Stromal cell of bone marrow (primary cell): Measurements from ENCODE around the gene IFNAR1.
"Not testable (repeated sequence)": the region's sequence is repeated elsewhere in the genome, so short reads cannot be mapped to it uniquely, and the experiment has no call there.

Experiments used
- DNase-seq: peaks from one replicate; pipeline ENCODE4 v3.0.0-alpha.2; 2012; ENCODE audit warnings: low read depth

IFNAR1 gene

DNA sequence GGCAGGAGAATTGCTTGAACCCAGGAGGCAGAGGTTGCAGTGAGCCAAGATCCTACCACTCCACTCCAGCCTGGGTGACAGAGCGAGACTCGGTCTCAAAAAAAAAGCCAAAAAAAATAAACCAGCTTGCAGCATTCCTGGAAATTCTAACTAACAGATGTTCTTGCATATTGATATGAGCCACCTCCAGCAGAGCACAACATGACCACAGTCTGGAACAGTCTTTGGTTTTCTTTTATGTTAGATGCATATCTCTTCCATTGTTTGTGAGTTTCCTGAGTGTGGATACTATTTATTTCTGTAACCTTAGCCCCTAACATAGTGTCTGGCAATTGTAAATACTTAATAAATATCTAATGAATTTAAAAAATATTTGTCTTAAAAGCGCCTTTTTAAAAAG, 23.9 kb downstream of the IFNAR1 start:
- no peak for DNase-seq

DNA sequence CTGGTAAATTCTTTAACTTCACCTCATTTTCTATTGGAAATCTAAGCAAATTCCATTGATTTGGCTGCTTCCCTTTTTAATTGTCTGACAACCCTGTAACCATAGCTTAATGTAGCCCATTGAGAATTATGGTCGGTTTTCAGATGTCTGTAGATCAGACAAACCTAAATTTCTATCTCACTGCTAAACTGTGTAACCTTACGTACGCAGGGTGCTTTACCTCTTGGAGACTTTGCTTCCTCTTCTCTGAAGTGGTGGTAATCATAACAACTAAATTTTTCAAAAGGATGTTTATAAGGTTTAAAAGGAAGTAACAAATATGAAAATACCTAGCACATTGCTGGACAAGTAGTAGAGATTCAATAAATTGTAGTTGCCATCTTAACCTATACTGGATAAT, 25.9 kb downstream of the IFNAR1 start:
- no peak for DNase-seq

DNA sequence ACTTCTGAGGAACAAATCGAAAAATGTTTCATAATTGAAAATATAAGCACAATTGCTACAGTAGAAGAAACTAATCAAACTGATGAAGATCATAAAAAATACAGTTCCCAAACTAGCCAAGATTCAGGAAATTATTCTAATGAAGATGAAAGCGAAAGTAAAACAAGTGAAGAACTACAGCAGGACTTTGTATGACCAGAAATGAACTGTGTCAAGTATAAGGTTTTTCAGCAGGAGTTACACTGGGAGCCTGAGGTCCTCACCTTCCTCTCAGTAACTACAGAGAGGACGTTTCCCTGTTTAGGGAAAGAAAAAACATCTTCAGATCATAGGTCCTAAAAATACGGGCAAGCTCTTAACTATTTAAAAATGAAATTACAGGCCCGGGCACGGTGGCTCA, 30.6 kb downstream of the IFNAR1 start:
- DNase-seq = no peak

DNA sequence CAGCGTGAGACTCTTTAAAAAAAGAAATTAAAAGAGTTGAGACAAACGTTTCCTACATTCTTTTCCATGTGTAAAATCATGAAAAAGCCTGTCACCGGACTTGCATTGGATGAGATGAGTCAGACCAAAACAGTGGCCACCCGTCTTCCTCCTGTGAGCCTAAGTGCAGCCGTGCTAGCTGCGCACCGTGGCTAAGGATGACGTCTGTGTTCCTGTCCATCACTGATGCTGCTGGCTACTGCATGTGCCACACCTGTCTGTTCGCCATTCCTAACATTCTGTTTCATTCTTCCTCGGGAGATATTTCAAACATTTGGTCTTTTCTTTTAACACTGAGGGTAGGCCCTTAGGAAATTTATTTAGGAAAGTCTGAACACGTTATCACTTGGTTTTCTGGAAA, 31.2 kb downstream of the IFNAR1 start:
- DNase-seq = no peak

DNA sequence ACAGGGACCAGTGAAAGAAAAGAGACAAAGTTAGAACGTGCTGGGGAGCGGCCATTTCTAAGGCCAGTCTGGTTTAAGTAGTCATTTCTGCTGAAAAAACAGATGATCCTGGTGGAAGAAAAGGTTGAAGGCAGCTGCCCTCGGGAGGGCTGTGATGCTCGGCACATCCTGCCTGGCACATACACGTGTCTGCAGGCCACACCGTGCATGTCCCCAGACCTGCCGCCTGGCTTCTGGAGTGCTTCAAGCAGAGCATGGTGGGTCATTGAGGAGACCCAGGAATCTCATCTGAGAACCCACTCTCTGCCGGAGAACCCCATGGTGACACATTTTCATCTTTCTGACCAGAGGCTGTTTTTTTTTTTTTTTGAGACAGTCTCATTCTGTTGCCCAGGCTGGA, 32.4 kb downstream of the IFNAR1 start:
- DNase-seq = no peak

DNA sequence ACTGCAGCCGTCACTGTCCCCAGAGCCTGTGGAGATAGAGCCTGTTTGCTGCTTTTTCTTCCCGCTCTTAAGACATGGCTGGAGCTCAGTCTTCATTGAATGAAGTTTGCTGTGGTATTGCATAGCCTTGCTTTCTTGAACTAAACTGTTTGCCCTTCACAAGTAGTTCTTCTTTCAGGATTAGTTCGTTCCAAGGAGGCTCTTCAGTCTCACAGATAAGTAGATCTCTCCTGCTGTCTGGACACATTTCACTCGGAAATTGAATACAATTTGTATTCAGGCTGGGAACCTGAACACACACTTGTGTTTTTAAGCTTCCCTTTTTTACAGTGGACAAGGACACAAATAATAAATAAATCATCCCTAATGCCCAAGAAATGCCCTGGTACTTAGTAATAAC, 34.7 kb downstream of the IFNAR1 start:
- no peak for DNase-seq

DNA sequence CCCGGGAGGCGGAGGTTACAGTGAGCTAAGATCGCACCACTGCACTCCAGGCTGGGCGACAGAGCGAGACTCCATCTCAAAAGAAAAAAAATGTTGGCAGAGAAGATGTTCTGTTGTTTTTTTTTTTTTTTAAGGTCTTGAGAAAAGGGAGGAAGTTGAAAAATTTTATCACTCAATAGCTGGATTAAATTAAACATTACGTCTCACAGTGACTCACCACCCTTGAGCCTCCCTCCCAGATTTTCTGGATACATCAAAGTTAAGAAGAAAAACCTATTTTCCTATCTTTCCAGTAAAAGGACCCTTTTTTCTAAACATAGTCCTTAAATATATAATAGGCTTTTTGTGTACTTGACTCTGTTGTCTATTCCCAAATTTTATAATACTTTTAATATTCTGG, 35.5 kb downstream of the IFNAR1 start:
- peak; percentile 38 for DNase-seq

DNA sequence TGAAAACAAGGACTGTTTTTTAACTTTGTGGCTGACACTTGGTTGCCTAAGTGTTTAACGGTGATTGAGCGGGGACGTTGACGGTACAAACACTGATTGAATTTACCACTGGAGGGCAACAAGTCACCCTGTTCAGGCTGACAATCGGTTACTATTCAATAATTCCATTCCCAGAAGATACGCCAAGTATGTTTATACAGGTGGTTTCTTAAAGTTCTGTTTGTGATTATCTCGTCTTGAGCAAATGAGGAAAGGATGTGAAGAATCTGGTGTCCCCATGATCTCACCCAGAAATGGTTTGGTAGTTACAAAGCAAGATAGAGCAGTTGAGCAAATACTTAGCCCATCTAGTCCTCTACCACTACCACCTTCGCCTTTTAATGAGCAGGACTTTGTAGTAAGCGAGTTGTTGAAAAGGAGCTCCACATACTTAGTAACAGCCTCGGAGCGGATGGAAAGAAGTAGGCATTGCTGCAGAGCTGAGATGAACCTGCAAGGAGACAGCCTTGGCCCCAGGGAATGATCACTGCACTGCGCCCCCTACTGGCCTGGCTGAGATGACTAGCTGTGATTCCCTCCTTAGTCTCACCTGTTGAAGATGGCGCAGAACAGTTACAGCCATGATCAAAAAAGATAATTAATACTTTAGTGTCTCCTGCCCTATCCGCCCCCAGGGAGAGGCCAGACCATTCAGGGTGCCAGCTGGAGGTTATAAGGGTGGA, 36.3 kb downstream of the IFNAR1 start:
- peak; percentile 31 for DNase-seq

DNA sequence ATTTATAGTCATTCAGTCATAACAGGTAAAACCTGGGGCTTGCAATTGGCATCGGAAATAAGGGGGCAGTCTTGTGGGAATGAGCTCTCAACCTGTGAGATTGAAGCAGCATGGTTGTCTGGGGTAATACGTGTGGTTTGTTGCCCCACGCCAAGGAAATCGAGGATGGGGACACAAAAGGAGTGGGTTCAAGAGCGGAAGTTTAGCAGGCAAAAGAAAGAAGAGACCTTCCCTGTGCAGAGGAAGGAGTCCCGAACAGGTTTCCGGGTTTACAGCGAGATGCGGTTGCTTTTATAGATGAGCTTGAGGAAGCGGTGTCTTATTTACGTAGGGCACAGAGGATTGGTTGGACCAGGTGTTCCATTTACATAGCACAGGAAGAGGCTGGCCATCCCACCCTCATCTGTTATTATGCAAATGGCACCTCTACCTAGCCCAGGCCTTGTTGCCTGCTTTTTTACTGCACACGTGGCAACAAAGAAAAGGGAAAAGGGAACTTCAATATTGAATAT, 37.3 kb downstream of the IFNAR1 start:
- no peak for DNase-seq

DNA sequence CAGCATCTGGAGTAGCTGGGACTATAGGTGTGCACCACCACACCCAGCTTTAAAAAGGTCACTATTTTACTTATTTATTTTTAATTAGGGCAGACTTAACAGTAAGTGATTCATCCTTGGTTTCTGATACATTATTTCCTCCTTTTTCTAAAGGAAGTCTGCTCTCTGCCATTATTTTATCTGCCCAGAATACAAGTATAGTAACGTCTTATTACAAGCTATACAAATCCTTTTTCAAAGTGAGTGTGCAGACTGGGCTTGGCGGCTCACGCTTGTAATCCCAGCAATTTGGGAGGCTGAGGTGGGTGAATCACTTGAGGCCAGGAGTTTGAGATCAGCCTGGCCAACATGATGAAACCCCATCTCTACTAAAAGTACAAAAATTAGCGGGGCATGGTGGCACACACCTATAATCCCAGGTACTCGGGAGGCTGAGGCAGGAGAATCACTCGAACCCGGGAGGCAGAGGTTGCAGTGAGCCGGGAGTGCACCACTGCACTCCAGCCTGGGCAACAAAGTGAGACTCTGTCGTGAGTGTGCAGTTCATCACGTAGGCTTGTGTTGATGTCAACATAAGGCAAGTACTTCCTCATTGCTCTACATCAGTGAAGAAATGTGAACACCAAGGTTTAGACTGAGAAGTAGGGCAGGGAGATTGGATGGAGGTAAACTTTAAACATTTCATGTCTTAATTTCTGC, 39.3 kb downstream of the IFNAR1 start:
- DNase-seq = not testable (repeated sequence)

DNA sequence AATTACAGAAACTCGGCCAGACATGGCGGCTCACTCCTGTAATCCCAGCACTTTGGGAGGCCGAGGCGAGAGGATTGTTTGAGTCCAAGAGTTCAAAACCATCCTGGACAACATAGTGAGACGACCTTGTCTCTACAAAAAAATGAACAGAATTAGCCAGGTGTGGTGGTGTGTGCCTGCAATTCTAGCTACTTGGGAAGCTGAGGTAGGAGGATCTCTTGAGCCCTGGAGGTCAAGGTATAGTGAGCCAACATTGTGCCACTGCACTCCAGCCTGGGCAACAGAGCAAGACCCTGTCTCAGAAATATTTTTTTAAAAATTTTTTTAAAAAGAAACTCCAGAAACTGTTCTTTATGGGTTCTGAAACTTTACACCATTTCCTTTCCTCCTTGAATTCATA, 40.1 kb downstream of the IFNAR1 start:
- no peak for DNase-seq

DNA sequence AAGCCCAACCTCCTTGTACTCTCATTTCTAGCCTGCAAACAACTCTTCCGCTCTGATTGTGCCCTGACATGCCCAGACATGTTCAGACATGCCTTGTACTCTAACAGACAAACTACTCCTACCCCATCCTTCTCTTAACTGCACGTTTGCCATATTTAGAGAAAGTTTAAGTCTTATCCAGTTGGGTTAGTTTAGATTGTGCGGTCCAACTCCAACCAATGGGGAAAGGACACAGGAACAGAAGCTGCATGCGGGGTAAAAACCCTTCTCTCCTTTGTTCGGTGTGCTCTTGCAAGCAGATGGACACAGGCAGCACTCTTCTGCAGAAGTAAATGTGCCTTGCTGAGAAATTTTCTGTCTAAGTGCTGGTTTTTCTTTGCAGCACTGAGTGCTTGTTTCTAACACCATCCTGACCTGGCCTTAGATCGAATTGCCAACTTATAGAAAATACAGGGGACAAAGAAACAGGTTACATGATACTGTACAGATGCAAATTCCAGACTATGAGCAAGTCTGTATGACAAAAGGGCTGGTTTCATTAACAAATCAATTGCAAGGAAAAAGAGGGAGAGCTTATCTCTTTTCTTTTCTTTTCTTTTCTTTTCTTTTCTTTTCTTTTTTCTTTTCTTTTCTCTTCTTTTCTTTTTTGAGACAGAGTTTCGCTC, 42.7 kb downstream of the IFNAR1 start:
- no peak for DNase-seq

DNA sequence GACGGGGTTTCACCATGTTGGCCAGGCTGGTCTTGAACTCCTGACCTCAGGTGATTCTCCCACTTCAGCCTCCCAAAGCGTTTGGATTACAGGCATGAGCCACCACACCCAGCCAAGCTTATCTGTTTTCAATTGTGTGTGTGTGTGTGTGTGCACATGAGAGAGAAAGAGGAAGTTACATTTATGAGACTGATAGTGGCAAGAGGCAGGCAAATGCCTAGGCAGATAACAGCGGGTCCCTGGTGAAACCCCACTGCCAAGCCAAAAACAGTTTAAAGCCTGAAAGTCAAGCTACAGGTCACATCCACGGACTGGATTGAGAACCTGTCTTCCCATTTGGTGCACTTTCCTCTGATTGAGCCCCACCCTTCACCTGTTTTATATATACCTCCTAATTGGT, 43.4 kb downstream of the IFNAR1 start:
- no peak for DNase-seq

DNA sequence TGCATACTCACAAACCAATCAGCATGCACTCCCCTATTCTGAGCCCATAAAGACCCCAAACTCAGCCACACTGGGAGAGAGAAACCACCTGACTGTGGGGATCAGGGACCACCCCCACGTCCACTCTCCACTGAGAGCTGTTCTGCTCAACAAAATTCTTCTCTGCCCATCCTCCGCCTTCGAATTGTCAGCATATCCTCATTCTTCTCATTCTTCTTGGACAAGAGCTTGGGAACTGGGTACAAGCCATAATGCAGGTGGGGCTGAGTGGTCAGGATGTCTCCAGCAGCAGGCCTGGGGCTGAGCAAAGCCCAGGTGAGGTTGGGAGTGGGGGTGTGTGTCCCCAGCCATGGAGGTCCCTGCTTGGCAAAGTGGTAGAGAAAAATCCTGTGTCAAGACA, 43.8 kb downstream of the IFNAR1 start:
- DNase-seq = no peak

DNA sequence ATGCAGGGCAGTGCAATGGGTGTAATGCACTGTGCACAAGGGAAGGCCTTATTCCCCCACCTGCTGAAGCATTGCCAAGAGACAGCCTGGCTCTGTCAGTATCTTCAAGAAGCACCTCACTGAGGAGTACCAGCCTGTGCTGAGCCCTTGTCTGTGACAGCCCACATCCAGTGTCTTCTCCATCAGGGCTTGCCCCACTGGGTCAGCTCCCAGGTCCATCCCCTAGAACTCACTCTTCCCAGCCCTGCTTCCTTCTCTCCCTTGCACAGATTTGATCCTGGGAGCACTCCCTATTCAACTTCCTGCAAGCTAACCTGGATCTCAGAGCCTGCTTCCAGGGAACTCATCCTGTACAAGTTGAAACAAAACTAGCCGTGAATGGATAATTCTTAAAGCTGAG, 44.8 kb downstream of the IFNAR1 start:
- no peak for DNase-seq

DNA sequence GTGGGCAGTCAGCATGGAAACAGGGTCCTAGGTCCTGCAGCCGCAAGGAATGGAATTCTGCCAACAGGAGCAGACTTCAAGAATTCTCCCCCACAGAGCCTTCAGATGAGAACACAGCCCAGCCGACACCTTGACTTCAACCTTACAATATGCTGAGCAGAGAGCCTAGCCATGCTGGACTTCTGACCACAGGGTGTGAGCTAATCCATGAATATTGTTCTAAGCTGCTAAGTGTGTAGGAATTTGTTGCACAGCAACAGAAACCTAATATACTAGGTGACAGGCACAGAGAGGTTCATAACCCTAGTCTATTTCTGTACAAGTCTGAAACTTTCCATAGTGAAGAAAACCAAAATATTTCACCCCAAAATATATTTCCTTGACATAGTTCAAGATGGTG, 45.5 kb downstream of the IFNAR1 start:
- no peak for DNase-seq

DNA sequence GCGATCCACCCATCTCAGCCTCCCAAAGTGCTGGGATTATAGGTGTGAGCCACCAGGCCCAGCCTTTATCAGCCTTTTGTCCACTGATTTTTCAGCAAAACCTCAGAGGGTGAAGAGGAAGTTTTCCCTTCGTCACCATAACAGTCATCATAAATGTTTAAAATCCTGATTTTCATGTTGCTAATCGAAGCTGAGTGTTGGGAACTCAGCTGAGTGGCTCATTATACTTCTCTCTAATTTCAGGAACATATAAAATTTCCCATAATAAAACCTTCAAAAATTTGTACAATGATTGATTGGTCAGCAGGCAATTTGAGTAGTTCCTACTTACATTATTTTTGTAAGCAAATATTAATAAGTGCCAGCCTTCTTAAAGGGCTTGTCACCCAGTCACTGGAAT, 46.6 kb downstream of the IFNAR1 start:
- DNase-seq = no peak

DNA sequence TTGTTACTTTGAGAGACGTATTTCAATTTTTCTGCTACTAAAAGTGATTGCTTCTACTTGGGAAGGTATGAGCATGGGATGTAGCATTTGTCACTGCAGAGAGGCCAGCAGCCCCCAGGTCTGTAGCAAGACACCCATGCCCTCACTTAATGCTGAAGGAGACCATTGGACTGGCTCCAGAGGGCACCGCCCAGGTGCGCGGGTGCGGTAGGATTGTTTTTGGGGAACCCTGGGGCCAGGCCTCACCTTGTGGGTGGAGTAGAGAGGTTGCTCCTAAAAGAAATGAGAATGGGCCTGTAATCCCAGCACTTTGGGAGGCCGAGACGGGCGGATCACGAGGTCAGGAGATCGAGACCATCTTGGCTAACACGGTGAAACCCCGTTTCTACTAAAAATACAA, 47.8 kb downstream of the IFNAR1 start:
- no peak for DNase-seq

DNA sequence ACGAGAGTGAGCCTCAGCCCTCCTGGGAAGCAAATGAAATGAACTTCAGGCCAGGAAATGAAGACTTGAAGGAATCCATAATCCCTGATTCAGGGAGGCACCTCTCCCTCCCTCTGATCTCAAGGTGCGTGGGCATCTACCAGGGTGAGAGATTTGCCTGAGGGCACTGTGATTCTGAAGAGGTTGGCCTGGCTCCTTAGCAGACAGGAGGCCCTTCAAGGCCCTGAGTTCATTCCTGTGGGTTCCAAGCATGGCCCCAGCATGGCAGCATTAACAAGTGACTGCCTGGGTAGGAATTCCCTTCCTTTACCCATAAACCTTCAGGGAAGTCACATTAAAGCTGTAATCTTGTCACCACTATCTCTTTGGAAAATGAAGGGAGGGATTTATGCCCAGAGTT, 48.7 kb downstream of the IFNAR1 start:
- DNase-seq = no peak

DNA sequence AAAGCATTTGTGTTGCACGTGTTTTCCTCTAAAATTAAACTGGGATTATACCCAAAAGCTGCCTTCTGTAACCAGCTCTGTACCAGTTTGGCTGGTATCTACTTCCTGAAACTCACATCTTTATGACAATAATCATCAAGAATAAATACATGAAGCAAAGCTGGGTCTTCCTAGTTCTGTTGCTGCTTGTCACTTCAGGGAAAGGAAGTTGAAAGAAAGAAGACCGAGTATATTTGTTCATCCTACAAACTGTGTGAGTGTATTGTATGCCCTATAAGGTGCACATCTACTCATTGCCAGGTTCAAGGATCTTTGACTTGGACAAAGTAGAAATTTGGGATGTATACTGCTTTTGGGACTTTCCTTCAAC, 49.3 kb downstream of the IFNAR1 start:
- DNase-seq = no peak

DNA sequence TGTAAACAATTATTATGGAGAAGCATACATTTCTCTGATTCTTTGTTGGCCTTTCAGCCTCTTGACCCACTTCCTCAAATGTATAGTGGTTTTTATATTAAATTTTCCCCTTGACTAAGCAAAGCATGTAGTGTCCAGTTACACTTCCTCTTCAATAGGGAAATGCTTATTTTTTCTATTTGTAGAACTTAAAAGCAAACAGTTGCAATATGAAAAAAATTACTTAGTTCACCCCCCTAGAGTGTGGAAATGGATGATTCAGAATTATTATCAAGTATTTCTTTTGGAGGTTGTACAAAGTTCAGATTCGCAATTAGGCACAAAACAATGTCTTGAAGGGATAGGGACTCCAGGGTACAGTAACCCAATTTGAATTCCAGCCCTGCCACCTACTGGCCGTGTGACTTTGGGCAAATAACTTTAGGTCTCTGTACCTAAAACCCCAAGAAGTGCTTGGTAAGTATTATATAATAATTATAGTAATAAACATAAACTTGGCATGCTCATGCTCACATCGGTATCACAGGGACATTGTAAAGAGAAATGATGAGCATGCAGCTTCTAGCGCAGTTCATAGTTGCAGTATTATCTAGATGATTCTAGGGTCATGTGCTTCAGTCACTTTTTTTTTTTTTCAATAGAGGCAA, 49.8 kb downstream of the IFNAR1 start:
- DNase-seq = peak; percentile 47

DNA sequence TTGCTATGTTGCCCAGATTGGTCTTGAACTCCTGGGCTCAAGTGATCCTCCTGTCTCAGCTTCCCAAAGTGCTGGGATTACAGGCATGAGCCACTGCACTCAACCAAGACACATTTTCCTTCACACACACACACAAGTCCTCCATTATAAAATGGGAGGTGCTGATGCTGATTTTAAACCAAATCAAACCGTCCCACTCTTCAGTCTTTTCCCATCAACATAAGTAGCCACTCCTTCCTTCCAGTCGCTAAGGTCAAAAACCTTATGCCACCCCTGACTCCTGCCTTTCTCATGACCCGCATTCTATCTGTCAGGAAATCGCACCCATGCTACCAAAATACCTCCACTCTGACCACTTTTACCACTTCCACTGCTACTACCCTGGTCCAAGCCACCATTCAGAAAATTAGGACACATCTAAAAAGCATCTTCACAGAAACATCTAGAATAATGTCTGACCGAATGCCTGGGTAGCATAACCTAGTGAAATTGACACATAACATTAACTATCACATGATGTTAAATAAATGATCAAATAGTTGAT, 50.4 kb downstream of the IFNAR1 start:
- DNase-seq = no peak
